T-helper 9 cell (primary cell): ENCODE results near the gene HOXB4.
A peak's percentile ranks its signal among the peaks of the same experiment; 100 is the strongest.

Source experiments
- DNase-seq: peaks from one replicate; pipeline ENCODE4 v3.0.0-alpha.2; 2020

HOXB4 gene

DNA sequence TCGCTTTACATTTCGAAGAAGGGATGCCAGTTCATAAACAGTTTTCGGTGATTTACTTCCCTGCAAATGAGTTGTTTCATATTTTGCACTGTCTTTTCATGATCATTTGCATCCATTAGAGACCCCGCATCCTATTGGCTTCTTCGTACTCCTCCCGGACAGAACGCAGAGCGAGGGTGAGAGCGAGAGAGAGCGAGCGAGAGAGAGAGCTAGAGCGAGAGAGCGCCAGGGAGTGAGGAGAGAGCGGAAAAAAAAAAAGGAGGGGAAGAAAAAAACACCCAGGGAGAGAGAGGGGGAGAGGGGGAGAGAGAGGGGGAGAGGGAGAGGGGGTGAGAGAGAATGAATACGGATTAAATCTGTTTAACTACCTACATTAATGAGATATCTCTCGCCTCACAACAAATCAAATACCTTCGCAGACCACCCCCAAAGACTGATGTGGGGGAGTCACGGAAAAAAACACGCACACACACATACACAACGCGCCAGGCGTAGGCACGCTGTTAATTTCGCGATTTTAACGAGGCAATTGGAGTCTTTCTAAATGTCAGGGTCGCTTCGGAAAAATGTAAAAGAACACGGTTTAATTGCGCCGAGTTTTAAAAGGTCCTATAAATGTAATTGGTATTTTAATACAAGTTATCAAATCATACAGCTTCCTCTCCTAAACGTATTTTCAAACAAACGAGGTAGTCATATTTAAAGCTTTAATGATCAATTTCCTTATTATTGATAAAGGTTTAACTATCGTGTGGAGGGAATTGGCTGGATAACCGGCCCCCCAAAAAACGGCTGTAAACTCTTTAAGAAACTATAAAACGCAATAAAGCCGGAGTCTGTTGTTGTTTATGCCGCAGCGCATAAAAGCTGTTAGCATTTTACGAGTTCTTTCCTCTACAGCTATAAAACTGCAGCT lies 37.2 kb upstream of the HOXB4 start, which contains the start of gene HOXB8:
TSS of gene HOXB8 (minus strand) at position 246 of the 916 bp plus-strand sequence. CDS start 588 bp downstream, outside the sequence.
- no peak for DNase-seq

DNA sequence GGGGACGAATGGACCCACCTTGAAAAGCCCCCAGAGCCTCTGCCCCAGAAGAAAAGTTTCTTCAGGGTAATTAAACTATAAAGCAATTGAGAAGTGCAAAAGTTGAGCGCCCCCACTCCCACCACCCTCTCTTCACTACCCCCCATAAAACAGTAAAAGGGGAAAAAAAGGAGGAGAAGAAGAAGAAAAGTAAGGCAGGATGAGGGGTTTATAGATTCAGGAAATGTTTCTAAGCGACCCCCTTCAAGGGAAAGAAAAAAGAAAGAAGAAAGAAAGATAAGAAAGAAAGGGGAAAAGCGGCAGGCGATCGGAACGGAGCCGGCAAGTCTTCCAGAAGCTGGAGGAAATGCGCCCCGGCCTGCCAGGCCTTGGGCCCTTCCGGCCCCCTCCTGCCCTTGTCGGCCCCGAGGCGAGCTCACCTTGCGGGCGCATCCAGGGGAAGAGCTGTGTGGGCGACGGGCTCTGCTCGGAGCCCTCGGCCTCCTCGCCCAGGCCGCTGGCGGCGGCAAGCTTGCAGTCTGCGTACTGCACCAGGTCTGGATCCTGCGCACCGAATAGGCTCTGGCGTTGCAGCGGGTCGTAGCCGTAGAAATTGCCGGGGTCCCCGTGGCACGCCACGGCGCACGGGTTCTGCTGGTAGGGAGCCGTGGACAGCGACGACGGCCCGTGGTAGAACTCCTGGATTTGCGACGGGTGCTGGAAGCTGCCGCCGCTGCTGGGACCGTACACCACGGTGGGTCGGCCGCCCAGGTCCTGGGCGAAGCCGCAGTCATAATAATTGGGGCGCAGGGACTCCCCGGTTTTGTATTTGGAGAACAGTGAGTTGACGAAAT lies 35.9 kb upstream of the HOXB4 start:
- DNase-seq, result no peak

GRCh38 chr17:48612854-48613691 lies 34.9 kb upstream of the HOXB4 start:
- DNase-seq, result peak; percentile 46

DNA sequence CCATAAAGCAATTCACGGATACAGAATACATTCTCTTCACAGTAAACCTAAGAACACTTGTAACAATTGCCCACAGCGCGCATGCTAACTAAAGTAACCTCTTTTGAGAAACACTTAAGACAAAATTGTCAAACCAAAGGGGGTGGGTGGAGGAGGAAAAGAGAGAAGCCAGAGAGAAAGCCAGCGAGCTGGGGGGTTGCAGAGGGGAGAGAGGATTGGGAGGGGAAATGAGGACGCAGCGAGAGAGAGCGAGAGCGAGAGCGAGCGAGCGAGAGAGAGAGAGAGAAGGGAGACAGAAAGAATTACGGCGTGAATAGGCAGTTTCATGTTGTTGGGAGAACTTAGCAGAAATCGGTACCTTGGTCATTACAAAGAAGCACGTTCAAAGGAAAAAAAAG lies 34.3 kb upstream of the HOXB4 start:
- no peak for DNase-seq

DNA sequence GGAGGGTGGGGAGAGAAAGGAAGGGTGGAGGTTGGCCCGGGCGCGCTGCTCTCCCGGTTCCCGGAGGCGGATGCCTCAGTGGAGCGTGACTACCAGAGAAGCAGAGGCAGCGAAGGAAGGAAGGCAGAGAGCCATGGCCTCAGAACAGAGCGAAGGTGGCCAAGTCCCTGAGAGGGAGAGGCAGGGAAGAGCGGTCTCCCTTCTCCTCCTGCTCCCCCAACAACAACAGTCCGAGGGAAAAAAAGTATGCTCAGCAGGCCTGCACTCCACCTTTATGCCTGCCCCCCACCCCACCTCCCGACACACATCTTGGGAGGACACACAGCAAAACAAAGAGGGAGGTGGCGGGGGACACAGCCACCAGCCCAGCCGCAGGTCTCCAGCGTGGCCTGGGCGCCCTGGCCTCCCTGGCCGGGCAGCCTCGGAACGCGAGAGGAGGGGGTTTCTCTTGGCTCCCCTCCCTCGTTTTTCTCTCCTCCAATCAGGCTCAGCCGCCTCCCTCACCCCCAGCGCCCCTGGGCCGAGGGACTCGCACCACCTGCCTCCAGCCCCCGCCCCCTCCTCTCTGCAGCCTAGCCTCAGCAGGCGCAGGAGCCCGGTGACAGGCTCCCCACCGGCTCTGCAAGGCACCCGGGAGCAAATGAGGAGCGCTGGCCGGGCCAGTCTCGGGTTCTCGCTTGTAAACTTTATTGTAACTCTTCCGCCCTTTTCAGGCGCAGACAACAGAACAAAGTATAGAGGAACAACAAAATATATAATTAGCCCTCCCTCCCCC lies 33.7 kb upstream of the HOXB4 start:
- DNase-seq, result no peak

GRCh38 chr17:48611213-48611612 lies 33.1 kb upstream of the HOXB4 start:
- DNase-seq, result no peak

DNA sequence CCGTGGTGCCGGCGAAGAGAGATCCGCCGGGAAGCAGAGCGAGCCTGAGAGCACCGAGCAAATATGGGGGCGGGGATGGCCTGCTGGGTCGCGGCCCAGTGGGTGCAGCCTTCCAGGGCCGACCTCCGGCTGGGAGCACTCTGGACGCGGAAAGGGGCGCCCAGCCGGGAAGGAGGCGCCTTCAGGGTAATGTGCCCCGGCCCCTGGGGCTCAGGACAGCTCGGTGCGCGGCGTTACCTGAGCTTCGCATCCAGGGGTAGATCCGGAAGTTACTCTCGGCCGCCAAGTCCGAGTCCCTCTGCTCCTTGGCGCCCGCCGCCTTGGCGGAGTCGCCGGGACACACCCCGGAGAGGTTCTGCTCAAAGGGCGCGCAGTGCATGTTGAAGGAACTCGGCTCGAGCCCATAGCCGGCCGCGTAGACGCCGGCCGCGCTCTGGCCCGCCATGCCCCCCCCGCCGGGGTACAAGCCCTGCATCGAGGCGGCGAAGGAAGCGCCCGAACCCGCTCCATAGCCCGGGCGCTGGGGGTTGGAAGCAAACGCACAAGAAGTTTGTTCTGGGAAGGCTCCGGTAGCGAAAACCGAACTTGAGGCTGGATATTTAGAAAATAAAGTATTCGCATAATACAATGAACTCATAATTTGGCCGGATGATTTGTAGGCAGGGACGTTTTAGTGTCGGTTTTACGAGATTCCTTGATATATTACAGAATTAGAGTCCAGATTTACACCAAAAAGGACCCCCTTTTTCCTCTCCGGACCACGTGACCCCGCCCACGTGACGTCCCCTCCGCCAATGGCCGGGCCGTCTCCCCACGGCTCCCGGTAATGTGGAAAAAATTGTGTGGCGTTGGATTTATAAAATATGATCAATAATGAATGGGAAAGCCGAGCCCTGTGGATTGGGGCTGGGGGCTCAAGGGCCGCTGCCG lies 32.4 kb upstream of the HOXB4 start, which contains the start of gene HOXB7:
TSS of gene HOXB7 (minus strand) at position 736 of the 930 bp plus-strand sequence. CDS start at position 637, 99 bp downstream.
- peak; percentile 56 for DNase-seq

GRCh38 chr17:48609759-48610281 lies 31.7 kb upstream of the HOXB4 start:
- DNase-seq, result no peak

- DNase-seq, result no peak
Measured at GRCh38 chr17:48609033-48609432, 30.9 kb upstream of the HOXB4 start.

DNA sequence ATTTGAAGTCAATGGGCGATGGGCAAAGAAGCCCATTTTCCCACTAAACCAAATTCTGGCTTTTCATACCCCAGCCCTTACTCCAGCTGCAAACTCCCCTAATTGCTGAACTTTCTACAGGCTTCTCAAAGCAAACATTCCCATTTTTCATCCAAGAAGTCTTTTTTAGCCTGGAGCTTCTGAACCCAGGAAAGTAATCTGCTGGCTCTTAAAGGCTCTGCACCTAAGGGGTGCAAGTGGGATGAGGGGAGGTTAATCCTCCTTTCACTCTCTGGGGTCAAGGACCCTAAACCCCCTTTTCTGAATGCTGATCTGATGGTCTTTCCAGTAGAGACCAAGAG lies 30.3 kb upstream of the HOXB4 start:
- DNase-seq, result no peak

GRCh38 chr17:48606892-48607614 lies 28.9 kb upstream of the HOXB4 start:
- no peak for DNase-seq

DNA sequence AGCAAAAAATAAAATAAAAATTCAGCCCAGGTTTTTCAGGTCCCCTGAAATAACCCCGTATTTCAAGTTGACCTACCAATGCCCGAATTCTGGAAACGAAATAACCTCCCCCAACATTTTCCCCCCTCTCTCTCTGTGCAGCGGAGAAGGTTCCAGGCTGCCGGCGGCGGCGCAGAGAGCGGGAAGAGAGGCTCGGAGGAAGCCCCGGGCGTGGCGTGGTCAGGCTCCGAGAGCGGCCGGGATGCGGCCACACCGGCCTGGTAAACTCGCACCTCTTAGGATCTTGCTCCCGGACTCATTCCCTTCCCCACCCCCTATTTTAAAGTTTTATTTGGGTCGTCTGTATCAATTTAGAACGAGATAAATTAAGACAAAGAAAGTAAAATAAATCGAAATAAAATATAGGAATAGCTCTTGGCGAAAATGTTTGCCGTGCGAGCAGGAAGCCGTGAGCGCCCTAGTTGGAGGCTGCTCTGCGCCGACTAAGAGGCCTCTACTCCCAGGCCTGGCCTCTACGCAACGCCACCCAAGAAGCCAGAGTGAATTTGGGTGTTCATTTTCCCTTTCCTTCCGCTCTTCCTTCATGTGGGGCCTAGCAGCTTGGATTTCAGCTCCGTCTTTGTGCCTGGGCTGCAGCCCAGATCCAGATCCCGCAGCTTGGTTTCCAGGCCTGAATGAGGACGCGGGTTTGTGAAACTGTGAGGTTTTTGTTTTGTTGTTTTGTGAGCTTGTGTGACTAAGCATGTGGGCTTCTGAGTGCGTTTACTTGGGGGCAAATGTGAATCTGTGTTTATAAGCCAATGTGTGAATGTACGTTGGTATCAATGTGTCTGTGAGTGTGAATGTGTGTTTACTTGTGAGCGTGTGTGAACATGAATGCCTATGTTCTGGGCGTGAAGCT lies 28.1 kb upstream of the HOXB4 start:
- no peak for DNase-seq

DNA sequence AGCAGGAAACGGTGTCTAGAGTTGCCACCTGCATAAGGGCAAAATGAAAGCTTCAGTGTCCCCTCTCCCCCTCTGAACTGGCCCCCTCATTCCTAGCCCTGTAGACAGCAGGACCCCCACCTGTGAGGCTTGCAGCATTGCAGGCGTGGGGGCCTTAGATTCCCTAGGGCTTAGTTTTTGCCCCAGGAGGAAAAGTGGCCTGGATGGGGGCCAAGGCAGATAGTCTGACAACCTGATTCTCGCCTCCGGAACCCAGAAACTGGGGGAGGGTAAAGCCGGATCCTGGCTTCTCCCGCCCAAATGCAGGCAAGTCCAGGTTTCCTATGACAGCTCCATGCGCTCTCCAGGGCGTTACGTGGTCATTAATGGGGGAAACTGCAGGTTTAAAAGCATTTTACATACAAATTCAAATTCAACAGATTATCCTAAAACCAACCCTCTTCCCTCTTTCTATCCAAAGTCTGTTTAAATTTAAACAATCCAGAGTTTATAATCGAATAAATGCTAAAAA lies 27.3 kb upstream of the HOXB4 start:
- DNase-seq, result no peak

DNA sequence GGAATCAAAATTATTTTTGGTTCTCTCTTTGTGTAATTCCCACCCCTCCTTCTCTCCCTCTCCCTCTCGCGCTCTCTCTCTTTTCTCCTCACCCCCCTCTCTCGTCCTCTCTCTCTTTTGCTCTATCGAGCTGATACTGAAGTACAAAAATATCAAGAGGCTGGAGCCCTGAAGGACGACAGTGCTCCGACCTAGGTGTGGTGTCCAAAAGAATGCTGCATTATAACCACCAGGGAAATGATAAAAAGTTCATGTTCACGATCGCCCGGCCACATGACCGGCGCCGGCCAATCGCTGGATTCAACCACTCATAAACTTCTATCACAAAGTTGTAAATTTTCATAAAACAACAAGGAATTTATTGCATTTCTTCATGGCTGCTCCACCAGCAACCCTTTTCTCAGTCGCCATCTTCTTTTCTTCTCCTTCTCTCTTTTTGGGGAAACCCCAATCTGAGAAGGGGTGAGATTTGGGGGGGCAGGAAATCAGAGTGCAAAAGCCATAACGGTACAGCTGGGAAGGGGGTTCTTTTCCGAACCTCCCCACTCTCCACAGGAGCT lies 26.7 kb upstream of the HOXB4 start, which contains the start of gene HOXB6:
TSS of gene HOXB6 (minus strand) at position 217 of the 560 bp plus-strand sequence. CDS start 6,836 bp downstream, outside the sequence.
- no peak for DNase-seq

GRCh38 chr17:48603959-48604769 lies 26.0 kb upstream of the HOXB4 start:
- no peak for DNase-seq

DNA sequence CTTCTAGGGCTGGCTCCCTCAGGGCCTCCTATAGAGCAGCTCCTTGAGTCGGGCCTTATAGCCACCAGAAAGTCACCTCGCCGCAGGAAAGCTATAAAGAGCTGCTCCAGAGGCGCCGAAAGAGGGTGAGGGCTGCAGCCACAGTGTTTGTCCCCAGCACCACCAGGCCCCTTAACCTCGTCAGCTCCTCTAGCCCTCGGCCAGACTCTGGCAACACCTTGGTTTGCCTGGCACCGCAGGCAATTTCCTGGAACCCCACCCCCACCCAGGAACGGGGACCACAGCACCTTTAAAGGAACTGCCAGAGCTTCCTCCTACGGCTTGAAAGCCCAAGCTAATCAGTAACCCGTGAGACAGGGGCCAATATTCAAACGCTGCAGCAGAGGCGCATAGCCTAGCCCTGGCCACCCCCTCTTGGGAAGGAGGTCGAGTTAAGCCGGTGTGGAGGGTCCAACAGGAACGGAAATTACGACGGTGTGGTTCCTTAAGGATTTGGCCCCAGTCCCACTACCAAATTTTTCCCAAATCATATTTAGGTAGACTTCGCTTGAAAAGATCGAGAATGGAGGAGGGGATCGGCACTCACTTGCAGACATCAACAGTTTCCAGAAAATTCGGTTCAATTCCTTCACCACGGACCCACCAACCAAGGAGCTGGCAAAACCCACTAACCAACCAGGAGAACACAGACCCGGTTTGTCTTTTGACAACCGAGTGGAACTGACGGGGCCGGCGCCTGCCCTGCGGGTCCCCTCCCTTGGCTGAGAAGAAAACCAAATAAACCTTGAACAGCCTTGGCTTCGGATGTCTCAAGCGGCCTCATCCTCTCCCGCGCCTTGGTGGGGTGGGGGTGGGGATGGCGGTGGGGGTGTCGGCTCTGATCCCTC lies 23.6 kb upstream of the HOXB4 start:
- DNase-seq, result no peak
